Liver (tissue), 9 donors: ENCODE results near the gene FAHD2A. TPM values are rescaled to one million over a fixed set of nuclear protein-coding genes. Genes with fewer than 3 reads are reported as not detected.
A peak's percentile ranks its signal among the peaks of the same experiment; 100 is the strongest.

Source experiments
- DNase-seq: peaks from one replicate; pipeline ENCODE4 v3.0.0-alpha.2; 2017; ENCODE audit warnings: low spot score
- H3K27ac ChIP-seq, 2 donors: one replicate each; pipeline ENCODE4 v1.7.0; 2013; ENCODE audit warnings: inconsistent platforms in 2 of 2, low read length in 2 of 2, control low read depth in 1 of 2, low read depth in 1 of 2, mild to moderate bottlenecking in 1 of 2
- H3K27me3 ChIP-seq, 4 donors: one replicate each; pipeline versions ENCODE4 v1.6.1 to v1.7.0; 2013; ENCODE audit warnings: low read length in 3 of 4, inconsistent platforms in 1 of 4, mild to moderate bottlenecking in 1 of 4, moderate library complexity in 1 of 4; ENCODE audit not compliant: control insufficient read depth in 4 of 4, insufficient read depth in 4 of 4
- H3K36me3 ChIP-seq, 4 donors: one replicate each; pipeline versions ENCODE4 v1.6.1 to v1.7.0; 2013; ENCODE audit warnings: low read length in 3 of 4, mild to moderate bottlenecking in 3 of 4, low read depth in 1 of 4, moderate library complexity in 1 of 4; ENCODE audit not compliant: control insufficient read depth in 4 of 4, insufficient read depth in 3 of 4
- H3K4me1 ChIP-seq, 4 donors: one replicate each; pipeline versions ENCODE4 v1.6.1 to v1.7.0; 2013; ENCODE audit warnings: low read length in 3 of 4, mild to moderate bottlenecking in 3 of 4, moderate library complexity in 1 of 4; ENCODE audit not compliant: control insufficient read depth in 4 of 4, insufficient read depth in 4 of 4
- H3K4me3 ChIP-seq, 3 donors: one replicate each; pipeline versions ENCODE4 v1.6.1 to v1.7.0; 2013; ENCODE audit warnings: low read length in 3 of 3, control low read depth in 1 of 3, low read depth in 1 of 3, mild to moderate bottlenecking in 1 of 3
- H3K9ac ChIP-seq, 2 donors: one replicate each; pipeline ENCODE4 v1.7.0; 2013; ENCODE audit warnings: low read length in 2 of 2, mild to moderate bottlenecking in 2 of 2, moderate library complexity in 2 of 2, control low read depth in 1 of 2, low read depth in 1 of 2
- H3K9me3 ChIP-seq, 4 donors: one replicate each; pipeline versions ENCODE4 v1.6.1 to v1.7.0; 2013; ENCODE audit warnings: low read length in 3 of 4; ENCODE audit not compliant: control insufficient read depth in 4 of 4
- ATF3 ChIP-seq: IDR thresholded peaks from 2 replicates; pipeline ENCODE4 v1.6.1; 2016; ENCODE audit warnings: antibody characterized with exemption
- EGR1 ChIP-seq, 2 donors: IDR thresholded peaks; 2 replicates each; pipeline ENCODE4 v1.6.1; 2016 to 2018; ENCODE audit warnings: antibody characterized with exemption in 2 of 2, low read depth in 2 of 2
- FOXA1 ChIP-seq: IDR thresholded peaks from 2 replicates; pipeline ENCODE4 v1.6.1; 2016; ENCODE audit warnings: antibody characterized with exemption
- FOXA2 ChIP-seq: IDR thresholded peaks from 2 replicates; pipeline ENCODE4 v1.6.1; 2016; ENCODE audit warnings: antibody characterized with exemption
- GABPA ChIP-seq, 2 donors: IDR thresholded peaks in 1 of 2; conservative IDR thresholded peaks in 1 of 2; 2 replicates each; pipeline ENCODE4 v1.6.1; 2016; ENCODE audit warnings: antibody characterized with exemption in 2 of 2, mild to moderate bottlenecking in 1 of 2, moderate library complexity in 1 of 2
- HNF4A ChIP-seq, 2 donors: conservative IDR thresholded peaks; 2 replicates each; pipeline ENCODE4 v1.6.1; 2016; ENCODE audit warnings: antibody characterized with exemption in 2 of 2, mild to moderate bottlenecking in 2 of 2
- HNF4G ChIP-seq: IDR thresholded peaks from 2 replicates; pipeline ENCODE4 v1.6.1; 2016; ENCODE audit warnings: antibody characterized with exemption
- JUND ChIP-seq, 2 donors: IDR thresholded peaks; 2 replicates each; pipeline ENCODE4 v1.6.1; 2016; ENCODE audit warnings: antibody characterized with exemption in 2 of 2
- NR2F2 ChIP-seq: IDR thresholded peaks from 2 replicates; pipeline ENCODE4 v1.6.1; 2016; ENCODE audit warnings: antibody characterized with exemption
- RAD21 ChIP-seq, 2 donors: IDR thresholded peaks; 2 replicates each; pipeline ENCODE4 v1.6.1; 2016; ENCODE audit warnings: antibody characterized with exemption in 2 of 2, mild to moderate bottlenecking in 2 of 2
- RXRA ChIP-seq, 2 donors: IDR thresholded peaks; 2 replicates each; pipeline ENCODE4 v1.6.1; 2017 to 2018; ENCODE audit warnings: antibody characterized with exemption in 2 of 2, mild to moderate bottlenecking in 1 of 2
- SP1 ChIP-seq: IDR thresholded peaks from 2 replicates; pipeline ENCODE4 v1.6.1; 2018; ENCODE audit warnings: antibody characterized with exemption, mild to moderate bottlenecking
- TAF1 ChIP-seq: conservative IDR thresholded peaks from 2 replicates; pipeline ENCODE4 v1.6.1; 2016; ENCODE audit warnings: antibody characterized with exemption, mild to moderate bottlenecking
- YY1 ChIP-seq: IDR thresholded peaks from 2 replicates; pipeline ENCODE4 v1.6.1; 2016; ENCODE audit warnings: antibody characterized with exemption, mild to moderate bottlenecking
- ZBTB33 ChIP-seq: IDR thresholded peaks from 2 replicates; pipeline ENCODE4 v1.6.1; 2016; ENCODE audit warnings: antibody characterized with exemption
- WGBS: extraction: QIAGEN DNeasy Blood & Tissue Kit; methylation state at CpG from one replicate; pipeline ENCODE4 v1.1.7; 2013; 5-methylcytosine and 5-hydroxymethylcytosine counted together
- polyA plus RNA-seq, 2 donors: library from polyadenylated mRNA; stranded (reverse) in 1 of 2; unstranded in 1 of 2; fragments of 200-250 nt in 1 of 2; fragments of >200 nt in 1 of 2; fragmentation: Nextera tagmentation in 1 of 2; extraction: Ambion mirVana in 1 of 2; gene quantifications; one replicate each; pipeline versions ENCODE4 v1.2.1 to v1.2.3, GENCODE V29; 2013 to 2015
- total RNA-seq, 2 donors: library from RNA; depleted of rRNA; stranded (reverse); fragments of >200 nt; gene quantifications; one replicate each; pipeline ENCODE4 v1.2.3, GENCODE V29; 2014
- TF ChIP-seq, protein P1 (sequence below): IDR thresholded peaks from 2 replicates; pipeline ENCODE4 v1.6.1; 2016; ENCODE audit warnings: antibody characterized with exemption, mild to moderate bottlenecking
- TF ChIP-seq, protein P2 (sequence below): fragments of 150-350 bp; IDR thresholded peaks from 2 replicates; pipeline ENCODE4 v1.5.1; 2017; ENCODE audit warnings: improper control_type of control experiment, low read depth, low read length; ENCODE audit not compliant: missing input control
- TF ChIP-seq, protein P3 (sequence below): IDR thresholded peaks from 2 replicates; pipeline ENCODE4 v1.6.1; 2016; ENCODE audit warnings: antibody characterized with exemption
- donor health status: healthy.
- donor health status: healthy.
- donor health status: healthy.
- donor health status: healthy.
- donor health status: healthy.

The FAHD2A gene
- total and polyA plus RNA-seq, 4 donors: 20.1 to 105 (median 69.3) TPM

- H3K27me3 ChIP-seq: no peaks in the 10 kb centered on the region
- no peak overlapping the region for H3K27ac ChIP-seq
- WGBS: 54% methylated on average over 8 of the region's 8 CpGs
- no peaks in the 10 kb centered on the region for H3K36me3 ChIP-seq
- no peak overlapping the region for H3K4me3 ChIP-seq
- no peaks in the 10 kb centered on the region for H3K9me3 ChIP-seq
- peak in 1 of 2 donors; percentile 69 for TF ChIP-seq RAD21 (IDR thresholded peaks at IDR 0.05)
- TF ChIP-seq HNF4A (conservative IDR thresholded peaks at IDR 0.05): no peak
- no peak for DNase-seq
- peaks cover 0 to 10% (median 5%) of the 10 kb centered on the region in 4 donors for H3K4me1 ChIP-seq
- H3K9ac ChIP-seq: no peak overlapping the region
Measured at GRCh38 chr2:95379371-95379831, 23.1 kb upstream of the FAHD2A start.

GRCh38 chr2:95380280-95380679 lies 22.2 kb upstream of the FAHD2A start:
- no peaks in the 10 kb centered on the region for H3K9me3 ChIP-seq
- no peak overlapping the region for H3K27ac ChIP-seq
- DNase-seq: no peak
- peaks cover 0 to 15% (median 9%) of the 10 kb centered on the region in 4 donors for H3K4me1 ChIP-seq
- TF ChIP-seq SP1 (no peak), TAF1 (no peak), ZBTB33 (no peak), RXRA (IDR thresholded peaks at IDR 0.05) (no peak), ATF3 (no peak), NR2F2 (no peak), HNF4G (no peak), FOXA1 (no peak), HNF4A (conservative IDR thresholded peaks at IDR 0.05) (no peak), EGR1 (IDR thresholded peaks at IDR 0.05; ENCODE audit: low read depth in 2 of 2) (no peak), YY1 (no peak), RAD21 (IDR thresholded peaks at IDR 0.05) (no peak), FOXA2 (no peak), GABPA (IDR thresholded peaks at IDR 0.05 in 1 of 2, conservative IDR thresholded peaks at IDR 0.05 in 1 of 2) (no peak), JUND (IDR thresholded peaks at IDR 0.05) (no peak)
- TF ChIP-seq, protein P1, sequence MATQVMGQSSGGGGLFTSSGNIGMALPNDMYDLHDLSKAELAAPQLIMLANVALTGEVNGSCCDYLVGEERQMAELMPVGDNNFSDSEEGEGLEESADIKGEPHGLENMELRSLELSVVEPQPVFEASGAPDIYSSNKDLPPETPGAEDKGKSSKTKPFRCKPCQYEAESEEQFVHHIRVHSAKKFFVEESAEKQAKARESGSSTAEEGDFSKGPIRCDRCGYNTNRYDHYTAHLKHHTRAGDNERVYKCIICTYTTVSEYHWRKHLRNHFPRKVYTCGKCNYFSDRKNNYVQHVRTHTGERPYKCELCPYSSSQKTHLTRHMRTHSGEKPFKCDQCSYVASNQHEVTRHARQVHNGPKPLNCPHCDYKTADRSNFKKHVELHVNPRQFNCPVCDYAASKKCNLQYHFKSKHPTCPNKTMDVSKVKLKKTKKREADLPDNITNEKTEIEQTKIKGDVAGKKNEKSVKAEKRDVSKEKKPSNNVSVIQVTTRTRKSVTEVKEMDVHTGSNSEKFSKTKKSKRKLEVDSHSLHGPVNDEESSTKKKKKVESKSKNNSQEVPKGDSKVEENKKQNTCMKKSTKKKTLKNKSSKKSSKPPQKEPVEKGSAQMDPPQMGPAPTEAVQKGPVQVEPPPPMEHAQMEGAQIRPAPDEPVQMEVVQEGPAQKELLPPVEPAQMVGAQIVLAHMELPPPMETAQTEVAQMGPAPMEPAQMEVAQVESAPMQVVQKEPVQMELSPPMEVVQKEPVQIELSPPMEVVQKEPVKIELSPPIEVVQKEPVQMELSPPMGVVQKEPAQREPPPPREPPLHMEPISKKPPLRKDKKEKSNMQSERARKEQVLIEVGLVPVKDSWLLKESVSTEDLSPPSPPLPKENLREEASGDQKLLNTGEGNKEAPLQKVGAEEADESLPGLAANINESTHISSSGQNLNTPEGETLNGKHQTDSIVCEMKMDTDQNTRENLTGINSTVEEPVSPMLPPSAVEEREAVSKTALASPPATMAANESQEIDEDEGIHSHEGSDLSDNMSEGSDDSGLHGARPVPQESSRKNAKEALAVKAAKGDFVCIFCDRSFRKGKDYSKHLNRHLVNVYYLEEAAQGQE: no peak
- TF ChIP-seq, protein P2, sequence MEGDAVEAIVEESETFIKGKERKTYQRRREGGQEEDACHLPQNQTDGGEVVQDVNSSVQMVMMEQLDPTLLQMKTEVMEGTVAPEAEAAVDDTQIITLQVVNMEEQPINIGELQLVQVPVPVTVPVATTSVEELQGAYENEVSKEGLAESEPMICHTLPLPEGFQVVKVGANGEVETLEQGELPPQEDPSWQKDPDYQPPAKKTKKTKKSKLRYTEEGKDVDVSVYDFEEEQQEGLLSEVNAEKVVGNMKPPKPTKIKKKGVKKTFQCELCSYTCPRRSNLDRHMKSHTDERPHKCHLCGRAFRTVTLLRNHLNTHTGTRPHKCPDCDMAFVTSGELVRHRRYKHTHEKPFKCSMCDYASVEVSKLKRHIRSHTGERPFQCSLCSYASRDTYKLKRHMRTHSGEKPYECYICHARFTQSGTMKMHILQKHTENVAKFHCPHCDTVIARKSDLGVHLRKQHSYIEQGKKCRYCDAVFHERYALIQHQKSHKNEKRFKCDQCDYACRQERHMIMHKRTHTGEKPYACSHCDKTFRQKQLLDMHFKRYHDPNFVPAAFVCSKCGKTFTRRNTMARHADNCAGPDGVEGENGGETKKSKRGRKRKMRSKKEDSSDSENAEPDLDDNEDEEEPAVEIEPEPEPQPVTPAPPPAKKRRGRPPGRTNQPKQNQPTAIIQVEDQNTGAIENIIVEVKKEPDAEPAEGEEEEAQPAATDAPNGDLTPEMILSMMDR: no peak
- TF ChIP-seq, protein P3, sequence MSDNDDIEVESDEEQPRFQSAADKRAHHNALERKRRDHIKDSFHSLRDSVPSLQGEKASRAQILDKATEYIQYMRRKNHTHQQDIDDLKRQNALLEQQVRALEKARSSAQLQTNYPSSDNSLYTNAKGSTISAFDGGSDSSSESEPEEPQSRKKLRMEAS: no peak
- no peak overlapping the region for H3K4me3 ChIP-seq
- WGBS: 91% methylated on average over 5 of the region's 5 CpGs
- no peaks in the 10 kb centered on the region for H3K27me3 ChIP-seq
- H3K36me3 ChIP-seq: no peaks in the 10 kb centered on the region
- no peak overlapping the region for H3K9ac ChIP-seq
